Gastroesophageal sphincter (tissue), 3 donors: Measurements from ENCODE around the gene MEF2A.

ENCODE experiments used
- CTCF ChIP-seq, 4 experiments: fragments of 200-600 bp in 2 of 4; fragments of 450-650 bp in 2 of 4; sonication (generic) in 1 of 4; IDR thresholded peaks; one replicate each; pipeline ENCODE4 v1.5.1; 2017 to 2019; ENCODE audit warnings: antibody characterized with exemption in 4 of 4, mild to moderate bottlenecking in 2 of 4, moderate library complexity in 2 of 4
- EP300 ChIP-seq: sonication (generic); formaldehyde crosslinking; IDR thresholded peaks from one replicate; pipeline ENCODE4 v1.6.1; 2017; ENCODE audit warnings: antibody characterized with exemption, mild to moderate bottlenecking
- POLR2A ChIP-seq, 2 donors: fragments of 450-650 bp; IDR thresholded peaks; one replicate each; pipeline ENCODE4 v1.6.1; 2017; ENCODE audit warnings: antibody characterized with exemption in 2 of 2, mild to moderate bottlenecking in 2 of 2, moderate library complexity in 1 of 2
- POLR2AphosphoS5 ChIP-seq: sonication (generic); formaldehyde crosslinking; IDR thresholded peaks from one replicate; pipeline ENCODE4 v1.6.1; 2017; ENCODE audit warnings: antibody characterized with exemption

- TF ChIP-seq CTCF (IDR thresholded peaks at IDR 0.05) = no peak
- no peak for TF ChIP-seq POLR2A (IDR thresholded peaks at IDR 0.05)
- TF ChIP-seq EP300 = no peak
- TF ChIP-seq POLR2AphosphoS5 = no peak
Observed at GRCh38 chr15:99630607-99631131, 64.9 kb downstream of the MEF2A start.
